Non-pigmented ciliary epithelial cell (primary cell): ENCODE results near the gene CARMIL1.

ENCODE experiments used
- DNase-seq: peaks from one replicate; pipeline ENCODE4 v3.0.0-alpha.2; 2010; ENCODE audit warnings: low read depth

The CARMIL1 gene

GRCh38 chr6:25336996-25337395 is 57.8 kb downstream of the CARMIL1 start:
- DNase-seq, result no peak

- DNase-seq, result no peak
These were observed 58.3 kb downstream of the CARMIL1 start for GRCh38 chr6:25337431-25337830.

GRCh38 chr6:25340431-25341202 is 61.4 kb downstream of the CARMIL1 start:
- DNase-seq, result no peak

GRCh38 chr6:25341203-25341552 is 62.0 kb downstream of the CARMIL1 start:
- DNase-seq, result no peak

GRCh38 chr6:25341923-25342619 is 62.9 kb downstream of the CARMIL1 start:
- no peak for DNase-seq

- DNase-seq, result no peak
These were observed 63.6 kb downstream of the CARMIL1 start for GRCh38 chr6:25342802-25343201.

GRCh38 chr6:25343984-25344383 is 64.8 kb downstream of the CARMIL1 start:
- no peak for DNase-seq

- no peak for DNase-seq
These were observed 65.7 kb downstream of the CARMIL1 start for GRCh38 chr6:25344827-25345226.

- DNase-seq, result no peak
These were observed 66.9 kb downstream of the CARMIL1 start for GRCh38 chr6:25346064-25346463.

GRCh38 chr6:25350573-25350972 is 71.4 kb downstream of the CARMIL1 start:
- no peak for DNase-seq

- no peak for DNase-seq
These were observed 72.3 kb downstream of the CARMIL1 start for GRCh38 chr6:25351485-25351884.

GRCh38 chr6:25352285-25352684 is 73.1 kb downstream of the CARMIL1 start:
- DNase-seq, result no peak

GRCh38 chr6:25354078-25354932 is 75.1 kb downstream of the CARMIL1 start:
- DNase-seq, result no peak

GRCh38 chr6:25359191-25359861 is 80.2 kb downstream of the CARMIL1 start:
- DNase-seq, result no peak

- DNase-seq, result no peak
These were observed 80.7 kb downstream of the CARMIL1 start for GRCh38 chr6:25359891-25360290.

- no peak for DNase-seq
These were observed 81.4 kb downstream of the CARMIL1 start for GRCh38 chr6:25360621-25361020.

- DNase-seq, result no peak
These were observed 84.3 kb downstream of the CARMIL1 start for GRCh38 chr6:25363427-25363826.

- DNase-seq, result no peak
These were observed 86.0 kb downstream of the CARMIL1 start for GRCh38 chr6:25365154-25365553.

GRCh38 chr6:25366903-25367545 is 87.8 kb downstream of the CARMIL1 start:
- no peak for DNase-seq

GRCh38 chr6:25369036-25369432 is 89.9 kb downstream of the CARMIL1 start:
- no peak for DNase-seq

GRCh38 chr6:25369433-25370177 is 90.4 kb downstream of the CARMIL1 start:
- DNase-seq, result no peak
